GM13976 (cell line): Measurements from ENCODE around the gene PACRG.
A peak's percentile ranks its signal among the peaks of the same experiment; 100 is the strongest.

Experiments used
- DNase-seq: peaks from one replicate; pipeline ENCODE4 v3.0.0; 2012; ENCODE audit warnings: low spot score
- in situ Hi-C: fragments of 300-500 bp; cut with MboI; formaldehyde crosslinking; loops from one replicate; pipeline ENCODE4 v1.12.0; 2022; ENCODE audit warnings: low sequenced_read_pairs, mixed read lengths, inconsistent platforms; ENCODE audit not compliant: unreplicated experiment
- TF ChIP-seq, protein P1 (sequence below): IDR thresholded peaks from 2 replicates; pipeline ENCODE4 v1.5.1; 2012; ENCODE audit warnings: borderline replicate concordance, mild to moderate bottlenecking; ENCODE audit not compliant: insufficient read depth; ENCODE audit errors: extremely low read depth, missing control alignments, control extremely low read depth

The PACRG gene

DNA sequence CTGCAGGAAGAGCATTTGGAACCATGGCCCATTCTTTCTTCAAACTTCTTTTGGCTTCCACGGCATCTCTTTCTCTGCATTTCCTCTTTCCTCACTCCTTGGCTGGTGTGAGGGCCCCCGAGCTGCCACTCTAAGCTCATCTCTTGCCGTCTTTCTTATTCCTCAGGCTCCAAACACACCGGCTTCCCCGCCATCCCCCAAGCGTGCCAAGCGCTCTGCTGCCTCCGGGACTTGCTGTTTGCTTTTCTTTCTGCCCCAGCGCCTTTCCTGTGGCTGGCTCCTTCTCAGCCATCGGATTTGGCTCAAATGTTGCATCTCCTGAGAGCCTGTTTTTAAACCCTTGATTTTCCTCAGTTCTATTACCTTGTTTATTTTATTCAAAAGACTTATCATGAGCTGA lies 172.7 kb downstream of the PACRG start:
- TF ChIP-seq, protein P1, sequence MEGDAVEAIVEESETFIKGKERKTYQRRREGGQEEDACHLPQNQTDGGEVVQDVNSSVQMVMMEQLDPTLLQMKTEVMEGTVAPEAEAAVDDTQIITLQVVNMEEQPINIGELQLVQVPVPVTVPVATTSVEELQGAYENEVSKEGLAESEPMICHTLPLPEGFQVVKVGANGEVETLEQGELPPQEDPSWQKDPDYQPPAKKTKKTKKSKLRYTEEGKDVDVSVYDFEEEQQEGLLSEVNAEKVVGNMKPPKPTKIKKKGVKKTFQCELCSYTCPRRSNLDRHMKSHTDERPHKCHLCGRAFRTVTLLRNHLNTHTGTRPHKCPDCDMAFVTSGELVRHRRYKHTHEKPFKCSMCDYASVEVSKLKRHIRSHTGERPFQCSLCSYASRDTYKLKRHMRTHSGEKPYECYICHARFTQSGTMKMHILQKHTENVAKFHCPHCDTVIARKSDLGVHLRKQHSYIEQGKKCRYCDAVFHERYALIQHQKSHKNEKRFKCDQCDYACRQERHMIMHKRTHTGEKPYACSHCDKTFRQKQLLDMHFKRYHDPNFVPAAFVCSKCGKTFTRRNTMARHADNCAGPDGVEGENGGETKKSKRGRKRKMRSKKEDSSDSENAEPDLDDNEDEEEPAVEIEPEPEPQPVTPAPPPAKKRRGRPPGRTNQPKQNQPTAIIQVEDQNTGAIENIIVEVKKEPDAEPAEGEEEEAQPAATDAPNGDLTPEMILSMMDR: no peak
- in situ Hi-C loops: no loop called here
- no peak for DNase-seq

DNA sequence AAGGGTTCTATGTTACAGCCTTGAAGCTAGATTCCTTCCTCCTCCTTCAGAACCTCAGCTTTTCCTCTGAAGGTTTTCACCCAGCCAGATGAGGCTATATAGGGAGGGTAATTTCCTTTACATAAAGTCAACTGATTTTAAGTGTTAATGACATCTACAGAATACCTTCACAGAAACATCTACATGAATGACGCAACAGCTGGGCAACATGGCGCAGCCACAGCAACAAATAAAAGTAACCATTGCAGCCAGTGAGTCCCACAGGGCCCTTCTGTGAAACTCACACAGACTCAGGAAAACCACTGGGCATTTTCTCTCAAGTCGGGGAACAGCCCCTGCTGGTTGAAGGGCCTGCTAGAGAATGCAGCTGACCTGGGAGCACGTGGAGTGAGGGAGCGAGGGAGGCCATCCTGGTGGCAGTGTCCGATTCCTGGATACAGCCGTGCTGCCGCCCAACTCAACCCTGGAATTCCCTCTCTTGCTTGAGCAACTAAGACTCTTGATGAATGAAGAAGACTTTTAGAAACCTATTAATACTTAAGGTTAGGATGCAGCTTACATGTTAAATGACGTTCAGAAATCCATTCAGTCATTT lies 176.4 kb downstream of the PACRG start:
- in situ Hi-C loops: no loop called here
- TF ChIP-seq, protein P1: no peak
- DNase-seq: no peak

DNA sequence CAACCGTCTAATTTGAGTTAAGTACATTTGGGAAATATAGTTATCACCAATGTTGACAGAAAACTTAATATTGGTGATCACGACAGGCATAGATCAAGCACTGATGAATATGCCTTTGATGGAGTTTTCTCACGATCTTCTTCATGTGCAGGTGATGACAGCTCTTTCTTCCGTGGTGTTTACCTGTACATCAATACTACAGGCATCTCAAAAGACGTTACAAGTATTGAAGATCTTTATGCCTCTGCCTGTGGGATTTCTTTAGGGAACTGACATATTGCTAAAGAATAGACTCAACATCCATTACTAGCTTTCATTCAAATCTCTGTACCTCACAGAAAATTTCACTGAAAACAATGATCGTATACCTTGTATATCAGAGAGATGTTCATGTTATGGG lies 178.7 kb downstream of the PACRG start:
- TF ChIP-seq, protein P1: no peak
- DNase-seq: no peak
- in situ Hi-C loops: no loop called here

DNA sequence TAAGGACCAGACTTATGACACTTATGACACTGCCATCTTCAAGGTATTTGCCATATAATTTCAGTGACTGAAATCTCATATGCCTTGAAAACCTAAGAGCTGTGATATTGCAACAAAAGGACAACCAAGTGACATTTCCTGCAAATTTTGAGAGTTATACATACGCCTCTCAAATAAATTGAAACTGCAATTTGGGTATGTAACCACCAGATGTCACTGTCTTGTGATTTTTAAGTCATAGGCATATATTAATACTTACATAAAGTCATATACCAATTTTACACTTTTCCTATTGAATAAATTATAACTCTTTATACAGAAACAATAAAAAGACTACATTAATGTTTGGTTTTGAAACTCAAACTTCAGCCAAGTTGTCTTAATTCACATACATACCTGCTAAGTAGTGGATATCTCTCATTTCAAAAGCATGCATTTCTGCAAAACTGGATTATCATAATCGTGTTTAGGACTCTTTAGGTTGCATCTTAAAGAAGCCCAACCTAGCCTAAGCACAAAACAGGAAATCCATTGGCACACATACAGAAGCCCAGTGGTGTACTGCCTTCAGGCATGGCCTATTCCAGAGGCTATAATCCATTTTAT lies 180.2 kb downstream of the PACRG start:
- peak; percentile 38 for DNase-seq
- in situ Hi-C loops: no loop called here

DNA sequence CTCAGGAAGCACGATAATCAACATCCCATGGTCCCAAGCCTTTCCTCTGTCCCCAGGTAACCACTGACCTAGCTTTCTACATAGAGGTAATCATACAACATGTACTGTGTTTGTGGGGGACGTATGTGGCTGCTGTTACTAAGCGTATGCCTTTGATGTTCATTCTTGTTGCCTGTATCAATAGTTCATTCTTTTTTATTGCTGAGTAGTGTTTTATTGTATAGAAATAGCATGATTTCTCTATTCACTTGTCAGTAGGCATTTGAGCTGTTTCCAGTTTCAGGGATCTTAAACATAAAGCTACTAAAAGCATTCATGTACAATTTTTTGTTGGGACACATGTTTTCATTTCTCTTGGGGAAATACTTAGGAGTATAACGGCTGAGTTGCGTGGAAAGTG lies 185.4 kb downstream of the PACRG start:
- in situ Hi-C loops: no loop called here
- DNase-seq: no peak
- TF ChIP-seq, protein P1: no peak

More for the DNA sequence above, 180.2 kb downstream of the PACRG start:
- TF ChIP-seq, protein P1: peak; percentile 32

DNA sequence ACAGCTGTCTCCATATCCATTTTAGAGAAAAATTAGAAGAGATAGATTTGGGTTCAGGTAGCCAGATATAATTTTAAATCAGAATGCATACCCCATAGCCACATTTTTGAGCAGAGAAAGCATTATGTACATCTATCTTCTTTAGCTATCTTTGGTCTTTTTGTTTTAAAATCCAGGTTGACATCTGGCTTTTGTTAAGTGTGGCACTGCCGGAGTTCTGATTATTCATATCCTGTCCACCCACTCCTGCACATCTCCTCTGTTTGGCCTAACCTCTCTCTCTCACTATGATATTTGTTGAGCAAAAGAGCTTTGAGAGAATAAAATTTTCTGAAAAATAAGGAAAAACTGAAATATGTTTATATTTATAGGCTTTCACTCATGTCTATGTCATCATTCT lies 189.7 kb downstream of the PACRG start:
- DNase-seq: no peak
- in situ Hi-C loops: no loop called here
- TF ChIP-seq, protein P1: no peak
